Measurements from ENCODE around the gene NFIA.

DNA sequence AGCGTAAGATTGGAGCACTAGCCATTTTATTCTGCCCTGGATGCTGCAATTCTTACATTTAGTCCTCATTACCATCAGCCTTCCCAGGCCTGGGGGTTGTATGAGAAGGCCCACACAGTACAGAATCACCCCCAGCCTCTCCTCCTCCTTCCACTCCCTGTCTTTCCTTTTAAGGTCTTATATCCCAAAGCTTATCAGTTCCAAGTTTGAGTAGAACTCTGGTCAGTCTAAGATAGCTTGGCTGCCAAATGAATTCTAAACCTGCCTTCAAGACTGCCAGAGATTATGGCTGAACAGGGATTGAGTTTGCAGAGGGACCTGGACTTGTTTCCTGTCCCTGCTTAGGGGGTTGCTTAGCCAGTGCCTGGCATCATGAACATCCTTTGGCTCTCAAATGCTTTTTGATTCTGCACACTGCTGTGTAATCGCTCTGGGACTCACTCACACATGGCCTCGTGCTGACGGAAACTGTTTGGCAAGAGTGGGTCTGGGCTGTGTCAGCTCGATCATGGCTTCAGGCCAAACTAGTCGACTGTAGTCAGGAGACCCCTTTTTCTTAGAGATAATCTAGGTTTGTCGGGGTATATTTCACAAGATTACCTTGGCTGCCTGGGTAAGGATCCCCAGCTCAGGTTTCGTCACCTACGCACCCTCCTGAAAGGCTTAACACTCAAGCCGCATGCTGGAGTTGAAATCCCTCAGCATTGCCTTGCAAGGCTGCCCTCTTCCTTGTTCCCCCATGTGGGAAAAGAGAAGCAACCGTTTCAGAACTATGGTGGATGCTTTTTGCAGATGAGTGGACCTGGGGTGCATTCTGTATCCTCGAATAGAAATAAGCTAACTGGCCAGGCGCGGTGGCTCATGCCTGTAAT is 252.6 kb downstream of the NFIA start:
- no peak for TF ChIP-seq EZH2 (IDR thresholded peaks at IDR 0.05; ENCODE audit: borderline replicate concordance, insufficient read depth, low read depth, low read length, poor library complexity, severe bottlenecking)
- TF ChIP-seq CTCF (IDR thresholded peaks at IDR 0.05), result no peak

All from B cell (primary cell).